Thyroid gland (tissue), 4 donors: Measurements from ENCODE around the gene WFIKKN1. TPM values are rescaled to one million over a fixed set of nuclear protein-coding genes. Genes with fewer than 3 reads are reported as not detected.
A peak's percentile ranks its signal among the peaks of the same experiment; 100 is the strongest.

Experiments
- DNase-seq, 2 donors: peaks; one replicate each; pipeline ENCODE4 v3.0.0-alpha.2; 2019
- H3K27ac ChIP-seq, 3 donors: fragments of 200-600 bp; sonication (generic); 1 replicate in 2 of 3; 2 replicates in 1 of 3; pipeline ENCODE4 v1.5.1; 2016 to 2019; ENCODE audit warnings: mild to moderate bottlenecking in 1 of 3, moderate library complexity in 1 of 3
- H3K27me3 ChIP-seq: fragments of 200-600 bp; sonication (generic); one replicate; pipeline ENCODE4 v1.5.1; 2019
- H3K36me3 ChIP-seq, 2 donors: fragments of 200-600 bp; sonication (generic); one replicate each; pipeline ENCODE4 v1.5.1; 2016 to 2019
- H3K4me1 ChIP-seq, 2 donors: fragments of 200-600 bp; sonication (generic); one replicate each; pipeline ENCODE4 v1.5.1; 2017 to 2019
- H3K4me3 ChIP-seq, 3 donors: fragments of 200-600 bp; sonication (generic); replicated peaks in 1 of 3; 1 replicate in 2 of 3; 2 replicates in 1 of 3; pipeline ENCODE4 v1.5.1; 2016; ENCODE audit warnings: mild to moderate bottlenecking in 1 of 3
- H3K9me3 ChIP-seq: fragments of 200-600 bp; sonication (generic); one replicate; pipeline ENCODE4 v1.5.1; 2017
- CTCF ChIP-seq, 6 experiments: fragments of 200-600 bp in 3 of 6; fragments of 450-650 bp in 3 of 6; sonication (generic) in 3 of 6; IDR thresholded peaks; one replicate each; pipeline ENCODE4 v1.5.1; 2016 to 2019; ENCODE audit warnings: antibody characterized with exemption in 6 of 6, mild to moderate bottlenecking in 2 of 6, inconsistent platforms in 1 of 6, moderate library complexity in 1 of 6
- POLR2A ChIP-seq, 2 donors: fragments of 450-650 bp; IDR thresholded peaks; one replicate each; pipeline ENCODE4 v1.6.1; 2017; ENCODE audit warnings: antibody characterized with exemption in 2 of 2, mild to moderate bottlenecking in 2 of 2, moderate library complexity in 1 of 2
- whole genome bisulfite sequencing, 2 donors: methylation state at CpG; one replicate each; pipeline ENCODE4 v1.1.5; 2017; 5-methylcytosine and 5-hydroxymethylcytosine counted together
- intact Hi-C: fragments of 100-400 bp; cut with DNase I; formaldehyde crosslinking; loops from one replicate; pipeline ENCODE4 v1.15.1; 2023
- total RNA-seq, 4 donors: library from RNA; depleted of rRNA; stranded (reverse); fragments of >200 nt; gene quantifications; one replicate each; pipeline ENCODE4 v1.2.3, GENCODE V29; 2016

WFIKKN1 gene
- total RNA-seq, 4 donors from 2014 or later, result 0.13 to 1.8 (median 0.77) TPM

DNA sequence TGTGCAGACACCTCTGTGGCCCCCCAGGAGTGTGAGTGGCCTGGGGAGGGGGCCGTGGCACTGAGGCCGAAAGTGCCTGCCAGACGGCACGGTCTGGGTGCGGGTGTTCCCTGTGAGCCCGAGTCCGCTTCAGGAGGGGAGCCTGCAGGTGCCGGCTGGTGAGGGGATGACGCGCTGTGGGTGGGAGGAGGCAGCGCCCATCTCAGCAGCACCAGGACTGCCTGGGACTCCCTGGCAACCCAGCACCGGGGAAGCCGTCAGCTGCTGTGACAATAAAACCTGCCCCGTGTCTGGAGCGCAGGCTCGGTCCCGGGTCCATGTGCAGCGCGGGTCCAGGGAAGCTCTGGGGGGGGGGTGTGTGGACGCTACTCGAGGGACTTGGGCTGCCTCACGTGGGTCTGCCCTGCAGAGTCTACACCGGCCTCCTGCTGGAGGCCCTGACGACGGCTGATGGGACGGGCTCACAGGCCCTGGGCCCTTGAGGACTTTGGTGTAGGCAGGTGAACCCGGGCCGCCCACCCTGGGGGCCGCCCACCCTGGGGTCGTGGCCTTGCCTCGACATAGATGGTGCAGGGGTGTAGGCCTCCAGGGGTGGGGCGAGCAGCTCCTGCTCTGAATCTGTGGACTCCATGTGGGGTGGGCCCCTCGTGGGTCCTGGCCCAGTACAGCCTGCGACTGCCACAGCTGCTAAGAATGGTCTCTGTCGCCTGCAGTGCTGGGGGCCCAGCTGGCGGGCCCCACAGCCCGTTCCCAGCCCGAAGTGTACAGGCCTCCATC is 46.8 kb upstream of the WFIKKN1 start:
- DNase-seq, result no peak
- no peak overlapping the region for H3K4me3 ChIP-seq
- H3K9me3 ChIP-seq, result no peaks in the 10 kb centered on the region
- no peak for TF ChIP-seq CTCF (IDR thresholded peaks at IDR 0.05)
- TF ChIP-seq POLR2A (IDR thresholded peaks at IDR 0.05), result peak in 1 of 2 donors; percentile 12
- peaks cover 6 to 20% of the 10 kb centered on the region in 2 donors for H3K4me1 ChIP-seq
- no peaks in the 10 kb centered on the region for H3K27me3 ChIP-seq
- 67 to 73% methylated on average over 9 to 11 of the region's 38 CpGs for WGBS, 2 donors
- H3K36me3 ChIP-seq, result no peaks in the 10 kb centered on the region
- H3K27ac ChIP-seq, result no peak overlapping the region
- intact Hi-C loops, result no loop called here

DNA sequence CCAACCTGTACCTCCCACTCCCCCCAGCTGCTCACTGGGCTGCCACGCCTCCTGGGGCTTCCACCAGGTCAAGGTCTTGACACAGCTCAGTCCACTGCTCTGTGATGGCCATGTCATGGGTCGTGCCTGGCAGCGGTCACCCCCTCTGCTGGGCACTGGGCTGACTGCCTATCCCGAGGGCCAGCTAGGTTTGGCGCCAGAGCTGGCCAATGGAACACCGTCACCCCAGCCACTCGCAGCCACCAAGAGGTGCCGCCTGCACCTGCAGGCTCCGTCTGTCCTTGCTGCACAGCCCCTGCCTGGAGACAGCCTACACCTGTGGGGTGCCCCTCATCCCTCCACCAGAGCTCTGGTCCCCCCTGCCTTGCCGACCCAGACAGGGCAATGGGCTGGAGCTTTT is 45.4 kb upstream of the WFIKKN1 start:
- intact Hi-C loops, result no loop called here
- no peaks in the 10 kb centered on the region for H3K36me3 ChIP-seq
- H3K4me3 ChIP-seq, result no peak overlapping the region
- TF ChIP-seq POLR2A (IDR thresholded peaks at IDR 0.05) (no peak), CTCF (IDR thresholded peaks at IDR 0.05) (peak in 2 of 6 experiments; percentile 20 to 21)
- no peak overlapping the region for H3K27ac ChIP-seq
- peak; percentile 63 to 64 for DNase-seq
- no peaks in the 10 kb centered on the region for H3K27me3 ChIP-seq
- peaks cover 6 to 20% of the 10 kb centered on the region in 2 donors for H3K4me1 ChIP-seq
- no peaks in the 10 kb centered on the region for H3K9me3 ChIP-seq
- 10 to 11% methylated on average over 4 to 9 of the region's 10 CpGs for WGBS, 2 donors

DNA sequence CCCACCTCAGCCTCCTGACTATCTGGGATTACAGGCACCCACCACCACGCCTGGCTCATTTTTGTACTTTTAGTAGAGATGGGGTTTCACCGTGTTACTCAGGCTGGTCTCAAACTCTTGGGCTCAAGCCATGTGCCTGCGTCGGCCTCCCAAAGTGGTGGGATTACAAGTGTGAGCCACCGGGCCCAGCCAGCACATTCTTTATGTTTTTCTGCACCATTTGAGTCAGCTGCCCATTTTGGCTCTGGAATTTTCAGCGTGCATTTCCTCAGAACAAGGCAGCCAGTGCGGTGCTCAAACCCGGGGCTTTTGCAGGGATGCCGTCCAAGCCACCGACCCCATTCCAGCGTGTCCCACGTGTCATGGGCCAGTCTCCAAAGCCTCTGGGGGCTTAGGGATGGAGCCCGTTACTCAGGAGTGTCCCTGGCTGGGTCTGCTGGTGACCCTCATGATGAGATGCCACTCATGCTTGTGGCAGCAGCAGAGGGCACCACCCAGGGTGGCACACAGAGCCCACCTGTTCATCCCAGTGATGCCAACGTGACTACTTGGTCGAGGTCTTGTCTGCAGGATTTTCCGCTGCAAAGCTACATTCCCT is 44.6 kb upstream of the WFIKKN1 start:
- TF ChIP-seq CTCF (IDR thresholded peaks at IDR 0.05) (no peak), POLR2A (IDR thresholded peaks at IDR 0.05) (no peak)
- no peaks in the 10 kb centered on the region for H3K27me3 ChIP-seq
- H3K4me1 ChIP-seq, result peaks cover 14 to 27% of the 10 kb centered on the region in 2 donors
- H3K36me3 ChIP-seq, result no peaks in the 10 kb centered on the region
- H3K9me3 ChIP-seq, result no peaks in the 10 kb centered on the region
- DNase-seq, result no peak
- 44 to 45% methylated on average over 11 to 15 of the region's 16 CpGs for WGBS, 2 donors
- no peak overlapping the region for H3K4me3 ChIP-seq
- intact Hi-C loops, result no loop called here
- no peak overlapping the region for H3K27ac ChIP-seq

DNA sequence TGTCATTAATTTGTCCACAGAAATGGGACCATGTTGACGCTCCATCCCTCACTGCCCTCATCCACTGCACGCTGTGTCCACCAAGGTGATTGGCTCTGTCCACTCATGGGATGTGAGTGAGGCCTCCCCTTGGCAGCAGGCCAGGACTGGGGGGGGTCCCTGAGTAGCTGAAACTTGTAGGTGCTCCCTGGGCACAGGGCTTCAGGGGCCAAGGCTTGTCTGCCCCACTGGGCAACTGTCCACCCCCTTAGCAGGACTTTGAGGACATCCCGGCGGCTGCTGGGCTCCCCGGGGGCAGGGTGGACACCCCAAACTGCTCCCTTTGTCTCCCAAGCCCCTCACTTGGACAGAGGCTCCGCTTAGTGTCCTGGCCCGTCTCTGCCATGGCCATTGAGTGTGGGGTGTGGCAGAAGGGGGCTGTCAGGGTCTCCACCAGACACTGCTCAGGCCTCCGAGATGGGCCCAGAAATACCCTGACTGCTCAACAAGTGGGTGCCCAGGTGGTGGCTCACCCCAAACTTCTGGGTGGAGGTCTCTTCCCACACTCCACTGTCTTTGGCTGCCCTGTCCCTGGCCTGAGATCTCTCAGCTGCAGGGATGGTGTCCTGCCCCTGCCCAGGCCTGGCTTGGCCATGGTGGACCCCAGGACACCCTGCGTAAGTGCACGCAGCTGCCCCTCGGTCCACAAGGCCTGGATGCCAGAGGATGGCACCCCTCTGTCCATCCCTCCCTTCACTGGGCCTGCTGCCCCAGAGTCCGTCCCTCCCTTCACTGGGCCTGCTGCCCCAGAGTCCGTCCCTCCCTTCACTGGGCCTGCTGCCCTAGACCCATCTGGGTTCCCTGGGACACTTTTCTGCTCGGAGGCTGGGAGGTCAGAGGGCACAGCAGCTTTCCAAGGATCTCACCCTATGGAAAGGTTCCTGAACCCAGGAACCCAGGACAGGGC is 43.9 kb upstream of the WFIKKN1 start:
- 64 to 71% methylated on average over 11 of the region's 14 CpGs for WGBS, 2 donors
- intact Hi-C loops, result no loop called here
- TF ChIP-seq POLR2A (IDR thresholded peaks at IDR 0.05), result no peak
- no peak for TF ChIP-seq CTCF (IDR thresholded peaks at IDR 0.05)
- Histone ChIP-seq H3K4me1 (peaks cover 22 to 35% of the 10 kb centered on the region in 2 donors), H3K9me3 (no peaks in the 10 kb centered on the region), H3K27ac (no peak overlapping the region), H3K36me3 (no peaks in the 10 kb centered on the region), H3K4me3 (no peak overlapping the region), H3K27me3 (no peaks in the 10 kb centered on the region)
- peak; percentile 30 to 47 for DNase-seq
